HPDE6-E6E7 (cell line): ENCODE measurements around the gene TP53TG3F.
"Not testable (repeated sequence)": the region's sequence is repeated elsewhere in the genome, so short reads cannot be mapped to it uniquely, and the experiment has no call there.

Source experiments
- DNase-seq: peaks from one replicate; pipeline ENCODE4 v3.0.0; 2011; ENCODE audit warnings: missing footprints; ENCODE audit errors: extremely low spot score

The TP53TG3F gene

GRCh38 chr16:33459312-33459711, at the start of gene TP53TG3F:
Gene TP53TG3F, plus strand, starts transcription at chr16:33459612. Its CDS starts 68 bp downstream, at chr16:33459680.
- DNase-seq, result not testable (repeated sequence)

- DNase-seq, result not testable (repeated sequence)
These were observed 32.2 kb downstream of the TP53TG3F start for GRCh38 chr16:33491611-33492010.

- not testable (repeated sequence) for DNase-seq
These were observed 47.8 kb downstream of the TP53TG3F start for GRCh38 chr16:33507231-33507630.

GRCh38 chr16:33509070-33509469, 49.7 kb downstream of the TP53TG3F start:
- DNase-seq, result not testable (repeated sequence)

GRCh38 chr16:33509906-33510305, 50.5 kb downstream of the TP53TG3F start:
- not testable (repeated sequence) for DNase-seq
